HG02938 (cell line): ENCODE data around the gene SRD5A1.

Source experiments
- ATAC-seq: cut with Tn5 transposase; IDR thresholded peaks from one replicate; pipeline ENCODE4 v1.9.1; 2021; ENCODE audit warnings: mild to moderate bottlenecking, moderate library complexity; ENCODE audit not compliant: unreplicated experiment

Gene SRD5A1

DNA sequence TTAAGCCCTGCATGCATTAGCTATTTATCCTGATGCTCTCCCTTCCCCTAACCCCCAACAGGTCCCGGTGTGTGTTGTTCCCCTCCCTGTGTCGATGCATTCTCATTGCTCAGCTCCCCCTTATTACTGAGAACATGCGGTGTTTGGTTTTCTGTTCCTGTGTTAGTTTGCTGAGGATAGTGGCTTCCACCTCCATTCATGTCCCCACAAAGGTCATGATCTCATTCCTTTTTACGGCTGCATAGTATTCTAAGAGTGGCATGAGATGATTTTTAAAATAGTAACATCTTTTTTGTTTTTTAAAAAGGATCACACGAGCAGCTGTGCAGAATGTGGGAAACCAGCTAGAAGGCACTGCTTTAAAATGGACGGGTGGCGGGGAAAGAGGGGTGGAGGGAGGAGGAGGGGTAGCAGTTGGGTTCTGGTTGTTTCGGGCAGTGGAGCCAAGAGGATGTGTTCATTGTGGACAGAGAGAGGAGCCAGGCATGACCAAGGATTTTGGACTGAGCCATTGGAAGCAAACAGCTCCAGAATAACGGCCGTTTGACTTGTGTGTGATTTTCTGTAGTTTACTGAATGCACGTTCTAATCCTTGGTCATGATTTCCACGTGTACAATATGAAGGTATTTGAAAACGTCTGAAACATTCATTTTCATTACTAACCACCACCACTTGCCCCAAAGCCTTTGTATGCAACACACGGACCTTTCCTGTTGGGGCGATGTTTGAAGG, 78.3 kb downstream of the SRD5A1 start:
- ATAC-seq, result no peak

DNA sequence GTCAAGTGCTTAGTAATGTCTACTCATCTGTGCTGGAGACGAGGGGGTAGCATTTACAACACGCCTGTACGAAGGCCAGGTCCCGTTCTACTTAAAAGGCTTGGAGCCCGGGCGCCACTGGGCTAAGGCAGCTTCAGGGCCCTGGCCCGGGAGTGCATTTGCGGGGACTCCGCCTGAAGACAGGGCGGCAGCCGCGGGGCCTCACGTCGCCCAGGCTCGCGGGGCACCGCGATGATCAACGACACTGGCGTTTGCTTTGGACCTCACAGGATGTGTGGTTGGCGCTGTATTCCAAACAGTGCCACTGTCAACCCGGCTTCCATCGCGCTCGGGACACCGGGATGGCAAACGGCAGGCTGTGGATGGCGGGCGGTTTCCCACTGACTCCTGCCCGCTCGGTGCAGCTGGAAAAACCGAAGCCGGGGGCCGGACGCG, 78.9 kb downstream of the SRD5A1 start:
- ATAC-seq, result peak; percentile 30

DNA sequence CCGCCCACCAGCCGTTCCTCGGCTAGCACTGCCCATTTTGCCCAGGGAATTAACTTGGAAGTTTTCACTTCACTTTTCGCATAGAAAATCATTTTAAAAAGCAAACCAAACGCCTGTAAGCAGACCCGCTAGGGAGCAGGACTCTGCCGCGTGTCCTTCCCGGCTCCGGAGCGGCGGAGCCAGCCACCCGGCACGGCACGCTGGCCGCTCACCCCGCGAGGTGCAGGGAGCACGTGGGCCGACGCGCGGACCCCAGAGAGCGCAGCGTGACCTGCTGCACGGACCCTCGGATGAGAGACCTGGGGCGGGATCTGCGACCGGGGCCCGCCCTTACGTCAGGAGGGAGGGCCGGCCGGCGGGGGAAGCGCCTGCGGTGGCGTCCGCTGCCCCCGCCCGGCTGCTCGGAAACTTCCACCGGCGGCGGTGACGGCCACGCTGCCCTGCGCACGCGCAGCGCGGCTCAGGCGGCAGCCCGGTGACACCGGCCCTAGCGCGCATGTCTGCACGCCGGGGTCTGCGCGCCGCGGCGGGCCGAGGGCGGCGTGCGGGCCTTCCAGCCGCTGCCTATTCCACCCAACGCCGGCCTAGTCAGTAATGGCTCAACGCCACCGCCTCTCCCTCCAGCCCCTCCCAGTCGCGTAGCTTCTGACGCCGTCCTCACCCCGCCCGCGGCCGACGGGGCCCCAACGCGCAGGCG, 79.5 kb downstream of the SRD5A1 start:
- peak; percentile 53 for ATAC-seq

DNA sequence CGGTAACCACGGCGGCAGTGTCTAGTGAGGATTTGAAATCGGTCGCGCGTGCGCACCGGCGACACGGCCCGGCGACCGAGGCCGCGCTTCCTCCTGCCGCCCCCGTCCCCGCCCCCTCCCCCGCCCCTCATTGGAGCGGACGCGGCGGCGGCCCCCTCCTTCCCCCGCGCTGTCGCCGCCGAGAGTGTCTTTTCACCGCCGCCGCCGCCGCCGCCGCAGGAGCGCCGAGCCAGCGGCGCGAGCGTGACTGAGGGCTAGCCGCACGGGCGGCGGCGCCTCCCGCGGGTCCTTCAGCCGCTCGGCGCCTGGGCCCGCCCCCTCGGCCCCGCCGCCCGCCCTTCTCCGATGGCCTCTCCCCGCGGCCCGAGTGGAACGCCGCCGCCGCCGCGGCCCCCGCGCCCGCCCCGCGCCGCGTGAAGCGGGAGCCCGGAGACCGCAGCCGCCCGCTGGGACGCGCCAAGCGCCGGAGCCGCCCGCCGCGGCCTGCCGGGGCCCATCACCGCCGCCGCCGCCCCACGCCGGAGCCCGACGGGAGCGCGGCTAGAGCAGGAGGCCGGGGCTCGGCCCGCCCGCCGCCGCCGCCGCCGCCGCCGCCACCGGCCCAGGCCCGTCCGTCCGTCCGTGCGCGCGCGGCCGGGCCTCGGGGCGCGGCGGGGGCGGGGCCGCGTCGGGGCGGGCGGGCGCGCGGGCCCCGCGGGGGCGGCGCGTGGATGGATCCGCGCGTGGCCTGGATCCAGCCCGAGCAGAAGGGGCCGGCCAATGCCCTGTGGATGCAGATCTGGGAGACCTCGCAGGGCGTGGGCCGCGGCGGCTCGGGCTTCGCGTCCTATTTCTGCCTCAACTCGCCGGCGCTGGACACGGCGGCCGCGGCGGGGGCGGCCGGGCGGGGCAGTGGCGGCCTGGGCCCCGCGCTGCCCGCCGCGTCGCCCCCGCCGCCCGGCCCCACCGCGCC, 80.3 kb downstream of the SRD5A1 start, which contains the start of gene TENT4A:
TENT4A (plus strand) TSS at position 159 of the 952 bp plus-strand sequence; CDS start at position 711, 552 bp downstream.
- ATAC-seq, result peak; percentile 16

DNA sequence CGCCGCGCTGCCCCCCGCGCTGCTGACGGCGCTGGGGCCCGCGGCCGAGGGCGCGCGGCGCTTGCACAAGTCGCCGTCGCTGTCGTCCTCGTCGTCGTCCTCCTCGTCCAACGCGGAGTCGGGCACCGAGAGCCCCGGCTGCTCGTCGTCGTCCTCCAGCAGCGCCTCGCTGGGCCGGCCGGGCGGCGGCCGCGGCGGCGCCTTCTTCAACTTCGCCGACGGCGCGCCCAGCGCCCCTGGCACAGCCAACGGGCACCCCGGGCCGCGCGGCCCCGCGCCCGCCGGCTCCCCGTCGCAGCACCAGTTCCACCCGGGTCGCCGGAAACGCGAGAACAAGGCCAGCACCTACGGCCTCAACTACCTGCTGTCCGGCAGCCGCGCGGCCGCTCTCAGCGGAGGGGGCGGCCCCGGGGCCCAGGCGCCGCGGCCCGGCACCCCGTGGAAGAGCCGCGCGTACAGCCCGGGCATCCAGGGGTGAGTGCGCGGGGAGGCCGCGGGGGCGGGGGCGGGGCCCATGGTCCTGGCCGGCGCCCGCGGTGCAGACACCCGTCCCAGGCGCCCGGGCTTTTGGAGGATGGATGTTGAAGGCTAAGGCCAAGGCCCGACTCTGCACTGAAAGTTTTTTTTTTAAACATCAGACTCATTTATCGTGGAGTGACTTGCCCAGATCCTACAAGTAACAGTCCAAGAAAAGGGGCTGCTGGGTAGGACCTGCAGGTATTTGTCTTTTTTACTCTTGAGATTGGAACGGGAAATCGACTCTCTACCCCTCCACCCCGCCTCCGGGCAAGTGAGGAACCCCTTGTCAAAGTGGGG, 81.2 kb downstream of the SRD5A1 start:
- ATAC-seq, result no peak

DNA sequence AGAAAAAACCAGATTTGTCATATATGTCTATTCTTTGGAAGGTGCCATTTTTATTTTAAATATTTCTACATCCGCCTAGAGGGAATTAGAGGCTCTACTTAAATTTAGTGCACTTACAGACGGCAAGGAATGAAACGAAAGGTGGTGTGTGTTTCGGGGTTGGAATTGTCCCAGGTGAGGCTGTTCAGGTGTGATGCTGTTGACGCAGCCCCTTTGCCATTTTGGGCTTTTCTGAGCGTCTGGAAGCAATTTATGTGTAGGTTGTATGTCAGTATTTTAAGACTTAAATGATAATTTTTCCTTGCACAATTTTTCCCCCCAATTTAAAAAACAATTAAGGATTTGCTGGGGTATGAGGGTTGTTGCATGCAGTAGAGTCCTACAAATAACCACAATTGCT, 82.0 kb downstream of the SRD5A1 start:
- no peak for ATAC-seq

DNA sequence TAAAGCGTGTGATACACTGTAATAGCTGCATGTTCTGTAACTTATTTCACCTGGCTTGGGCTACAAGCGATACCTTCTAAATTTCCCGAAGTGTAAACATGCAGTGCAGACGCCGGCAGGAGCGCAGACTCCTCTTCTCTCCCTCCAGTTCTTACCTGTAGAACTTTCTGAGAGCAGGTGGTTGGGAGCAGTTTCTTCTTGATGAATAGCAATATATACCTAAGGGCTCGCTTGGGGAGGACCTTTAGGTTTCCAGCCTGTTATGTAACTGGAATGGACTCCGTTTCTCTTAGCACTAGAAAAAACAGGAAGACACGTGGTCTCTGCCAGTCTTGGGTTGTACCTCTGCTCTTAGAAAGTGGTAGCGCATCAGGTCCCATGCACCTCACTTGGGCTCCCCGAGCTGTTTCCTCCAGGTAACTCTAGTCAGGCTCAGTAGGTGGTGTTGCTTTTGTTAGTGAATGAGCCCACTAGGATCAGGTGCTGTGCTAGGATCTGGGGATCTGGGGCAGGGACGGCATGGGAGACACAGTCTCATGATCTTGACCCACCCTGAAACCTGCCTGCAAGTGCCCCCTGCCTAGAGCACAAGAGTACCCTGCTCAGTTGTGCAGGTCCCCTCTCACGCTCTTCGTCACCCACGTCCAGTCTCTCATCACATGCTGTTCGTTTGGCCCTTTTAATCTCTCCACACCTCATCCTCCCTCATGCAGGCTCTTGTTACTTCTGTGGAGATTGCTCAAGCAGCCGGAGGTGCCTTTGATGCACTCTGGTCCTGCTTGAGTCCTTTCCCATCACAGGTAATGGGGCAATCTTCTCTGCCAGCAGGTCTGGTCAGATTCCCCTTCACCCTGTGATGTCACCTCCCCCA, 82.8 kb downstream of the SRD5A1 start:
- no peak for ATAC-seq

DNA sequence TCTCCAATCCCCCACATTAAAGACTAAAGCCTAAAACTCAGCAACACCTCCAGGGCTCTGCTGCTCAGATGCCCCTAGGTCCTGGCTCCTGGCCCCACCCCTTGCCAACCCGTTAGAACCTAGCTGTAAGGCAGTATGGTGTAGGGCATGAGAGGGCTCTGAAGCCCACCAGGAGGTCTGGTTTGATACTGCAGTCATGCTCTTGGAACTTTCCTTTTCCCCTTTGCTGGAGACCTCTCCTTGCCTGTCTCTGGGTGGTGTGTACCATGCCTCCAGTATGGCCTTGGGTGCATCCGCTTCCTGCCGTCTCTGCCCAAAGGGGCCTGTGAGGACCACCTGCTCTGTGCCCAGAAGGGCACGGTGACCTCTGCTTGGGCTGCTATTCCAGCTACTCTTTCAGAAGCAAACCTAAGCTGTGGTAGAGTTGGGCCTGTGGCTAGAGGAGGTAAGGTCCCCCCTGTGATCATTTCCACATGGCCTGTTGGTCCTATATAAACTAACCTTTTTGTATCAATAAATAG, 83.4 kb downstream of the SRD5A1 start:
- no peak for ATAC-seq

DNA sequence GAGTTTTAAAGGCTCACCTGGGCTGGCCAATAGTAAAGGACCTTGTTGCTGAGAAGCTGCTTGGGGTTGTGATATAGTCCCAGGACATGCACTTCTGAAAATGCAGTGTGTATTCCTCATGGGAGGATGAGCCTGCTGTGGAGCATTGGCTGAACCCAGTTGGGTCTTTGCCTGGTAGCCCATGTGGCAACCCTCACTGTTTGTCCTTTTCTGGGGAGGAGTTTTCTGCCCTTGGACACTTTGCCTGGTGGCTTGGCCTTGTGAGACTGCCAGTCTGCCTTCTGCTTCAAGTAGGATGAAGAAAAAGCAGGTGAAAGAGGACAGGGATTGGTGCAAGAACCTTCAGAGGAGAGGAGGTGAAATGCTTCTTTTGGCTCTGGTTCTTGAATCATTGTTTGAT, 84.0 kb downstream of the SRD5A1 start:
- ATAC-seq, result no peak

DNA sequence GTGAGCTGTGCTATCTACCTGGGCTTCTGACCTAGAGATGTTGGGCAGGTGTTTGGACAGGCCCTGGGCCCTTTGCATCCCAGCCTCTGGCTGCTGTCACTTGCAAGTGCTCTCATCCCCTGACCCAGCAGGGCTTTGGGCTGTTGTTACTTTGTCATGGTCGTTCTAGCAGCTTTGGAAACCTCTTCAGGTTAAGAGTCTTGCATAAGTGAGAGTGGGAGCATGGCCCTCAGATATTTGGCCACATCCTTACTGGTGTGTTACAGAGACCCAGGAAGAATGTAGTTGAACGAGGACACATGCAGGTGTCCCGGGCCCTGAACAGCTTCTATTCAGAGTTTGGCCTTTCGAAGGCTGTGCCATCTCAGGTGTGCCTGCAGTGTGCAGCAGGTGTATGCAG, 84.4 kb downstream of the SRD5A1 start:
- ATAC-seq, result no peak

DNA sequence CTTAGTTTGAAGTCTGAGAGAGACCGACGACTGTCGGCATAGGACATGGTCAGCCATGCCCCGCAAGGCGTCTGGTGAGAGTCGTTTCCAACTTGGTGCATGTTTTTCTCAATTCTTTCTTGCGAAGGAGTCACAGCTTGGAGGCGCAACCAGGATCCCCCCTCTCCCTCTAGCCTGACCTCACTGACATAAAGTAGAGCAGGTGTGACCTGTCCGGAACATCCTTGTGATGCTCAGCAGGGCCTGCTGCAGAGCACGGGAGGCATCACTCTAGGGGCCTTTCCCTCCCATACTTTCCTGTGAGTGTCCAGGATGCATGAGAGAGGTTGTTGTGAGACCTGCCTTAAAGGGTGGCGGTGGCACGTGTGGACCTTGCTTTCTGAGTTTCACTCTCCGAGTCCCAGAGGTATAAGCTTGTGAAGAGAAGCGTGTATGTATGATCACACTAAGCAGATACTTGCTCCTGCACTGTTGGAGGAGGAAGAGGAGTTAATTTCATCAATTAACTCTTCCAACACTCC, 85.0 kb downstream of the SRD5A1 start:
- no peak for ATAC-seq

DNA sequence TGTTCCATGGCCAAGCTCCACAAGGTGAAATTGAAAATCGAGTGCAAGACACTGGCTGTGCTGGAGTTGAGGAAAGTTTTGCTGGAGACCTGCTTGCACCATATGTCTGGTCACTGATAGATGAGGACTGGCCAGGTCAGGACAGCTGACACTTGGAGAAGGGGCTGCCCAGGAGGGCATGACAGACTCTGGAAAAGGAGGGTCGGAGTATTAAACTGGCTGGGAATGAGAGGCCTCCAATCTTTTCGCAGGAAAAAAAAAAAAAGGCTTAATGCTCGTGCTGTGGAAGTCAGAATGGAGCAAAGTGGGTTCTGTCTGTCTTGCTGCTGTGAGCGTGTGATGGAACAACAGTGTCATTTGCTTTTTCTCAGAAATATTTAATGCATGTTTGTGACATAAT, 85.5 kb downstream of the SRD5A1 start:
- ATAC-seq, result no peak

DNA sequence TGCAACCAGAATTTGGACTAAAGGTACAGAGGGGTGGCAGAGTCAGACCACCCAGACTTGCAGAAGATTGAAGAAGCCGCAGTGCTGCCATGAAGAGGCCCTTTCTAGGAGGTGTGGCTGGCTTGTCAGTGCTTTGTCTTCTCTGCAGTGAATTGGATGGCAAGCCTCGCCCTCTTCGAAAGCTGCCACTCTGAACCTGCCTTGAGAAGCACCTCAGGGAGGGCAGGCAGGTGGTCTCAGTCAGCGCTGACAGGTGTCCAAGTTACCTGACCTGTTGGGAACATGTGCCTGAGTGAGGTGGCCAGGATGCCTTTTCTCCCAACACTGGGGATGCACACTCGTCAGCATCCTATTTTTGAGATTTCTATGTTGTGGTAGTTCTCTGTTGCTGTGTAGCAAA, 86.2 kb downstream of the SRD5A1 start:
- no peak for ATAC-seq

DNA sequence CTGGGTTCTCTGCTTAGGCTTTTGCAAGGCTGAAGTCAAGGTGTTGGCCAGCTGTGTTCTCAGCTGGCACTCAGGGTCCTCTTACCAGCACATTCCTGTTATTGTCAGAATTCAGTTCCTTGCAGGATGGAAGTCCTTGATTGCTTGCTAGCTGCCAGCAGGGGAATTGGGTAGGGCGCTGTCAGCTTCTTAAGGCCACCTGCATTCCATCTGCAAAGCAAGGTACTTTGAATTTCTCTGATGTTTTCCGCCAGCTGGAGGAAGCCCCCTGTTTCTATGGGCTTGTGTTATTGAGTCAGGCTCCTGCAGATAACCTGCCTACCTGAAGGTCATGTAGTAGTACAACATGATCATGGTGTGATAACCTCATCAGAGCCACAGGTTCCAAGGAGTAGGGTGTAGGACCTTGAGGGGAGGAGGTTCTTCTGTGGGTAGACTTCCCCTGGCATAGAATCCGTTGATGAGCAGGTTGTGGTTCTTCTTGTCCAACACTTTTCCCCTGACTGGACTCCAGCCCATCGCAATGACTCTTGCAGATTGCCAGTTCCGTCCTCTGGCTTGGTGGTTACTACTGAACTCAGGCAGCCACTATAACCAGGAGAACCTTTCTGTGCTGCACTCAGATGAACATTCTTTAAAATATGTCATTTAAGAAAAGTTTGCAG, 86.8 kb downstream of the SRD5A1 start:
- no peak for ATAC-seq

DNA sequence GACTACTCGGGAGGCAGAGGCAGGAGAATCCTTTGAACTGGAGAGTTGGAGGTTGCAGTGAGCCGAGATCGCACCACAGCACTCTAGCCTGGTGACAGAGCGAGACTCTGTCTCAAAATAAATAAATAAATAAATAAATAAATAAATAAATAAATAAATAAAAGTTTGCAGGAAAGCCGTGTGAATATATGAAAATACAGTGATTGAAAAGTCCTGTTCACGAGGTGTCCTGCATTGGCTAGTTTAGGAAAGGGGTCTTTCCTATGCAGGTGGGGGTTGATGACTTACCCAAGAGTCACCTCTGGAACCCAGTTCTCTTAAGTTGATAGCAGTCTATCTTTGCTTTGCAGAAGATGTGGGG, 87.3 kb downstream of the SRD5A1 start:
- no peak for ATAC-seq

DNA sequence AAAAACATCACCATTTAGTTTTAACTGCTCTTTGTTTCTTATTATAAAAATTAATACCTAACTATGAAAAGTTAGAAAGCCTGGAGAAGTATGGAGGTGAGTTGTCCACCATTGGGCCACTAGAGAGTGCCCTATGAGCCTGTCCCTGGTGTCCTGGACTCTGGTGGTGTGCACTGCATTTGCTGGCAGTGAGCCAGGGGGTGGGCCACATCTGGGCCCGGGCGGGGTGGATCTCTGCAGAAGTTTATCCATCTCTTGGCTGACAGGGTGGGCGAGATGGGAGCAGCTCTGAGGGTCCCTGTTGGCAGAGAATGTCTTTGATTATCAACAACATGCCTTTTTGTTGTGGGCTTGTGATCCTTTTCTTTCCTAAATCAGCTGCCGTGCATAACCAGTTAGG, 88.2 kb downstream of the SRD5A1 start:
- ATAC-seq, result no peak

DNA sequence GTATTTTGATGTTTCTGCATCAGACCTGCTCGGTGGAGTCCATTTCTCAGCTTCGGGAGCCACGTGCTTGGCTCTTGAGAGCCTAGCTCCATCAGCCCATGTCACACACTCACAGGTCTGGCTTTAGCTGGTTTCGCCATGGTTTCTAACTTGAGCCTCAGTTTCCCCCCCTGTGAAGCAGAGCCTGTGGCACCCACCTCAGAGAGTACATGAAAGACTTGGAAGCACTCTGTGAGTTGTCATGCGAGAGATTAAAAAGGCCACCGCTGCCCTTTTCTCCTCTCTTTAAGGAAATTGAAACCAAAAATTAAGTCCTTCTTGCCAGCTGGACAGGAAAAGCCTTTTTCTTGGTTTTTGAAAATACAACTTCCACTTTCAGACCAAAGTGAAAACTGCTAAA, 88.8 kb downstream of the SRD5A1 start:
- peak; percentile 43 for ATAC-seq

DNA sequence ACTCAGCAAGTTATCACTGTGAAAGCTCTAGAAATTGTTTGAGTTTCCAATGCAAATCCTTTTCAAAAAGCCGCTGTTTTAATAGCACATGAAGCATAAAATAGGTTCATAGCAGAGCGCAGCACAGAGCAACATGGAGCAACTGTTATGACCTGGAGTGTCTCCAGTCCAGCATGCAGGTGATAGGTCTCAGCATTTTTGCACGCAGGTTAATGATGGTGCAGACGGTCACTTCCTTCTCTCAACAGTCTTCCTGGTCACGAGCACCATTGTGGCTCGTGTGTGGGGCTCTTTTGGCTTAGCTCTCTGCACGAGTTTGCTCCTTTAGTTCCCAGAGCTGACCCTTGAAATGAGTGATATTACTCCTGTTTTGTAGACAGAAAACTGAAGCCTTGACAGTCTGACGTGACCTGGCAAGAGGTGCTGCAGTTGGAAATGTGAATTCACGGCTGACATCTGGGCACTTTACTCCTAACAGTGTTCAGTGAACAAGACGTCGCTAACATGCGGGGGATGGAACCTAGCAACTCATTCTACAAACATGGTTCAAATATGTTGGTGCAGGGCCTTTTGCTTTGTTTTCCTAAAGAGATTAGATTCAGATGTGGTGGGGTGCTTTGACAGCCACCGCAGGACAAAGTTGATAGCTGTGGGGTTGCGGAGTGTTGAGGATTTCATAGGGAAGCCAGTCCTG, 90.0 kb downstream of the SRD5A1 start:
- ATAC-seq, result no peak
